GM18499 (cell line): ENCODE data around the gene PXDN.

Source experiments
- ATAC-seq: cut with Tn5 transposase; IDR thresholded peaks from one replicate; pipeline ENCODE4 v1.9.1; 2021; ENCODE audit warnings: moderate number of reproducible peaks; ENCODE audit not compliant: insufficient read depth, unreplicated experiment

PXDN gene

GRCh38 chr2:1654696-1655374 is 89.5 kb downstream of the PXDN start:
- ATAC-seq: no peak

- no peak for ATAC-seq
Measured at GRCh38 chr2:1653956-1654695, 90.2 kb downstream of the PXDN start.

DNA sequence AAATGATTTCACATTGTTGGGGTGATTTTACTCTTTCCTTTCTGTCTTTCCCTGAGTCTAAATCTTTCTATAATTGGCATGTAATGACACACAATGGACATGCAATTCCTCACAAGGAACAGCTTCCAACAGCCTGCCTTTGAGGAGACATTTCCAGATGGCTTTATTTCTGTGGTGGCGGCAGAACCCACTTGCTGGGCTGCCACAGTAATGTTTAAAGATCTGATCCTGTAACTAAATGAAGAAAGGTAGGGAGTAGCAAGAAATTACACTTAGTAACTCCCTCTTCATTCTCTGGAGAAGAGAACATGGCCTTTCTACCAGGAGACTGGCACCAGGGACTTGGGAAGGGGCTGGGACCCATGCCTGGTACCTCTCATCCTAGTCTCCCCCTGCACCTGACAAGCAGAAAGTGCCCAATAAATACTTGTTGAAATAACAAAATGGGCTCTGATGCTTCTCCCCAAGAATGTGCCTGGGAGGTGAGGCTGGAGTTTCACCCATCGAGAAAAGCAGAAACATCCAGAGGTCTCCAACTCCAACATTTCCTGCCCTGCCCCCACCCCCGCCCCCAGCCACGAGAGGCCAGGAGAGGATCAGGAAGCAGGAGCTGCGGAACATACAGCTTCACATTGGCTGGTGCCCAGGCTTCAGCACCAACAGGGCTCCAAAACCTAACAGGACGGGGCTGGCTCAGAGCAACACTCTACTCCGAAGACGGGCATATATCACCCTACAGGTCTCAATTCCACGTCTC is 92.1 kb downstream of the PXDN start:
- ATAC-seq: no peak

- ATAC-seq: no peak
Measured at GRCh38 chr2:1651121-1652033, 92.9 kb downstream of the PXDN start.

GRCh38 chr2:1650085-1650872 is 94.0 kb downstream of the PXDN start:
- ATAC-seq: no peak

DNA sequence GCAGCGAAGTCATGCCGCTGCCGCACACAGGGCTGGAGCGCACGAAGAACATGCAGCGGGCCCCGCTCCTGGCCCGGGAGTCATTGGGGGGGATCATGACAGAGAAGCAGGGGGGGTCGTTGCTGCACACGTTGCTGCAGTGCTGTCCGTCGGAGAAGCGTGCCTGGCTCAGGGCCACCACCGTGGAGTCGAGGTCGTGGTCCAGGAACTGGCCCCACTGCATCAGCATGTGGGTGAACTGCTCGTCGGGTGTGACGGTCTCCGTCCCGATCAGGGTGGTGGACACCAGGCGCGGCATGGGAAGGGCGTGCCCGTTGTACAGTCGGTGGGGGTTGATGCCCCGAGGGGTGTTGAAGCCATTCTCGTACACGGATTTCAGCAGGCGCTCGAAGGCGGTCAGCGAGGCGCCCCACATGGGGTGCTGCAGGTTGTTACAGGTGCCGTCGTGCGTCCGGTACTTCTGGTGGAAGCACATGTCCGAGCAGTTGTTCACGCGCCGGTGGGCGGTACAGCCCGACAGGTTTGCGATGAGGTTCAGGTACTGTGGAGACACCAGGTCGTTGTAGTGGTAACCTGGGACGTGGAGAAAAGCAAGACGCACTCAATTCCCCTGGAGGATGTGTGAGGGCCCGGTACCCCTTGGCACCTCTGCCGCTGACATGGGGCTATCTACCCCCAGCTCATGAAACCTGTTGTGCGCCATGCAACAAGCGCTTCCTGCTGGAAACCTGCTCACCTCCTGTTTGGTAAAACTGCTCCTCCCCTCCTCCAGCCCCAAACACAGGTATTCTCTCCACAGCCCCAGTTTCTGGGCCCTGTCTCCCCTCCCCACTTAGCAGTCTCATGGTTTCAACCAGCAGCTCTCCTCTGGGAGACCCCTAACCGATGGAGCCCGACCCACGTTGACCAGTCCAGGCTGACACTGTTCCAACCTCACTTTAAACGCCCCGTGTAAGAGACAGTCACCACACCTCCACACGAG is 94.9 kb downstream of the PXDN start:
- no peak for ATAC-seq

- ATAC-seq: no peak
Measured at GRCh38 chr2:1648241-1649102, 95.8 kb downstream of the PXDN start.

DNA sequence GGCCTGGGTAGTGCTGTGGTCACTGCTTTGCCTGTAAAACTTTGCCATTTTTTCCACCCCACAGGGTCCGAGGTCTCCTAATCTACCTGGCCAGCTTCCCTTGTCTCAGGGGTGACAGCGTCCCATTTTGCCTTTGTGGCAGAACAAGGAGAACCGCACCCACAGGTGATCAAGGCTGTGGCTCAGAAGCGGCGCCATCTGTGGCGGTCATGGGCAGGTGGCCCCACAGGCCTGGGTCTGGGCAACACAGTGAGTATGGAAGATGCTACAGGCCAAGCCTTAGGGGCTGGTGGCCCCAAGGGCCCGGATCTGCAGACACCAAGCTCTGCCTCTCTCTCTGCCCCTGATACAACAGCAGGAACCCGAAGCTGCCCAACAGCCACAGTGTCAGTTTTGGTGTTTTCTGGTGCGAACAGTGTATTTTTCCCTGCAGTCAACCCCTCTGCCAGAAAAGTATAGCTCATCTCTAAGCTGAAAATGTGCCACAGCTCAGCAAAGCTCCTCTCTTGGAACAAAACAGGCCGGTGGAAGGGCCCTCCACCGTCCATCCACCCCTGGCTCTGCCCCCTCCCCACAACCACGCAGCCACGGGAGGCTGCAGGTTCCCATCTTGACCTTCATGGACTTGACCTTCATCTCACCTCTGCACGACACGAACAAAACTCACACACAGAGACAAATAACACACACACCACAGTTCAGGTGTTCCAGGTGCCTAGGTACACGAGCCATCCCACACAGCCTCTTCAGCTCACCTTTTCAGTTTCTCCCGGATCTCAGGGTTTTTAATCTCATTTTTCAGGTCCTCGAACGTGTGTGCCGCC is 96.7 kb downstream of the PXDN start:
- no peak for ATAC-seq

DNA sequence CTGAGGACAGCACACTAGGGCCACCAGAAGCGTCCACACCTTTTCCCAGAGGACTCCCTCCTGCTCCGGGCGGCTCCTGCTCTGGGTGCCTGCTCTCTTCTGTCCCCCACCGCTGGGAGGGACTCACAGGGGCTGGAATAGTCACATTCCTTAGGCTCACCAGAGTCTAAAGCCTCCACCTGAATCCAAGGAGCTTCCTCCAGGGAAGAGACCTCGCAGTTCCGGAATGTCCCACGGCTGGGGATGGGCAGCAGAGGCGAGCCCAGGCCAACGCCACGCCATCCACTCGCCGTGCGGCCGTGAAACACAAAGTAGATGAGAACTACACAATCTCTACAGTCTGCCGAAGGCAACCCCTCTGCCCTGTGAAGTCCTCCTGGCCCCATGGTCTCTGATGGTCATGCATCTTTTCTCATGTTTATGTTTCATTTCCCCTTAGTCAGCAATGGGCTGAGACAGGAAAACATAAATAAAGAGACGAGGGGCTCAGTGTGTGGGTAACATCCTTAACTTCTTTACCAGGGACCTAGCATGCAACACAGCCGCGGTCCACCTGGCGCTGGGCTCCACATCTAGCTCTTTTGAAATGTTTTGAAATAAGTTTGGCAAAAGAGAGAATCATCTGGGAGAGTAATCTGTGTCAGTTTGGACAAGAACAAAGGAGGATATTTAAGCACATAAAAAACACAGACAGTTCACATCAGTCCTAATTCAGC is 98.4 kb downstream of the PXDN start:
- ATAC-seq: no peak

DNA sequence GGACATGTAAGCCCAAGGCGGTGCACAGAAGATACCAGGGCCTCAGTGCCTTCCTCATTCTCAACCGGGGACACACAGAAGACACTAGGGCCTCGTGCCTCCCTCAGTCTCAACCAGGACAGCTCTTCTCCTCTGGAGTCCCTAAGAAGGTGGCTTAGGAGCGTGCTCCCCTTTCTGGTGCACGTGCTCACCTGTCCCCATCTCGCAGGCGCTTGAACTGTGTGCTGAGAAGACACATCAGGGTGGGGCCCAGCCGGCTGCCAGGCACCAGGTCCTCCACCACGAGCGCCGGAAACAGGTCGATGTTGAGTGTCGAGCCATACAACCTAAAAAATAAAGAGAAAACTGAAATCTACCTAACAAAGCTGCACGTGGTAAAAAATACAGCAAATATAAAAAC is 99.9 kb downstream of the PXDN start:
- ATAC-seq: no peak

DNA sequence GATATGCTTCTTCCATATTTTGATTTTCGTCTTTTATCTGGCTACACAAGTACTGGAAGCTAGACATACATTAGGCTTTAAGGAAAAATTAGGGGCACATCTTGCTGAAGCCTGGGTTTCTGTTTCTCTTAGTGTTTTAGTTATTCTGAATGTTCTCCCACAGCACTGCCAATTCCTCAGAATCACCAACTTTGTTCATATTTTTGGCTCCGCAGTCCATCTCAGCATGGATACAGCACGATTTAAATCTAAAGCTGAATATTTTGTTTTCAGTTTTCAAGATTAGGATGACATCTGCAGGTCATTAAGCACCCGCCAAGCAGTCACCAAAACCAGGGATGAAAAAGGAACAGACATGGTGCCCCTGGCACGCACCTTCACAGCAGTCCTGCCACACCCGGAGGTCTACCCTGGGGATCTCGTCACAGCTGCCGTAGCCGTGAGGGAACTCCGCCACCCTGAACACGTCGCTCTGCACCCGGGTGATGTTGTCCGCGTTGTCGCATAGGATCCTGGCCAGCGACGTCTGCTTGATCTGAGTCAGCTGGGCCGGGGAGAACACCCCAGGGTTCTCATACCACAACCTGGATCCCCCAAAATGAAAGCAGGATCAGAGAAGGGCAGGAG is 101.2 kb downstream of the PXDN start:
- ATAC-seq: no peak

DNA sequence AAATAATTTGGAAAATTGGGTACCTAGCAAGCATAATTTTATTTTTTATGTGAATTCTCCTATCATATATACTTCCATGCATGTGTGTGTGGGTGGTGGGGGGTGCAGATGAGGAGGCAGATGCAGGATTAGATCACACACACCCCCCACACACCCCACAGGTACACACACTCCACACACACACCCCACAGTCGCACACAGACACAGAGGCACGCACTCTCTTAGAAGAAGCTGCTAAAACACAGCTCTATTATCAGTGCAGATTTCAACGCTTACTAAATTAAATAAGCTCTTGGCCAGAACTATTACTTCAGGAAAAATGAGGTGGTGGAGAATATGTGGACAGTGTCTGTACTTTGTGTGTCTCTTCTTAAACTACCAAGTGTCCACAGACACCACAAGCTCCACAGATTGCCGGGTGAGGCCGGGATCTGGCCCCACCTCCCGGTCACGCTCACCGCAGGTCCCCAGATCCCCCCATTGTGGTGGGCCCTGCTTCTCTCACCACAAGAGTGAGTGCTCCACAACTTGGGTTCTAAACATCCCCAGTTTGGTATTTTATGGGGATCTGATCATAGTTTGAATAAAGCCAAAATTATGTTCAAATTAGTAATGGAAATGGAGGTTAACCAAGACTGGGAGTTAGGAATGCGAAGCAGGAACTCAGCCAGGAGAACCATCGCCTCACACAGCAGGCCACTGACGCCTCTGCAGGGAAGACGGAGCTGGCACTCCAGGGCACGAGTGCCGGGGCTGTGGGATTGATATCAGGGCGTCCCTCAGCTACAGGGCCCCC is 102.1 kb downstream of the PXDN start:
- ATAC-seq: no peak

- ATAC-seq: no peak
Measured at GRCh38 chr2:1641523-1641922, 102.8 kb downstream of the PXDN start.

GRCh38 chr2:1640301-1641135 is 103.8 kb downstream of the PXDN start:
- ATAC-seq: no peak
